MM.1S (cell line): ENCODE measurements around the gene POLRMT.

ENCODE experiments used
- DNase-seq: peaks from one replicate; pipeline ENCODE4 v3.0.0-alpha.2; 2015
- H2AFZ ChIP-seq: fragments of 300-600 bp; sonication (generic); 2 replicates; pipeline ENCODE4 v1.6.0; 2016; ENCODE audit warnings: antibody characterized with exemption, low read length
- H3F3A ChIP-seq: fragments of 300-600 bp; sonication (generic); 2 replicates; pipeline ENCODE4 v1.6.1; 2016; ENCODE audit warnings: mild to moderate bottlenecking, antibody characterized with exemption, low read length, moderate library complexity, mixed read lengths; ENCODE audit not compliant: insufficient read depth
- H3K27ac ChIP-seq: fragments of 300-600 bp; sonication (generic); 2 replicates; pipeline ENCODE4 v1.5.1; 2016; ENCODE audit warnings: mild to moderate bottlenecking, low read length
- H3K27me3 ChIP-seq: fragments of 300-600 bp; sonication (generic); replicated peaks from 2 replicates; pipeline ENCODE4 v1.6.0; 2016; ENCODE audit warnings: low read length; ENCODE audit not compliant: insufficient read depth
- H3K36me3 ChIP-seq: fragments of 300-600 bp; sonication (generic); replicated peaks from 2 replicates; pipeline ENCODE4 v1.6.1; 2016; ENCODE audit warnings: mild to moderate bottlenecking, low read length, mixed read lengths; ENCODE audit not compliant: insufficient read depth
- H3K4me1 ChIP-seq: fragments of 300-600 bp; sonication (generic); 2 replicates; pipeline ENCODE4 v1.6.1; 2016; ENCODE audit warnings: low read length, mixed read lengths
- H3K4me2 ChIP-seq: fragments of 300-600 bp; sonication (generic); 2 replicates; pipeline ENCODE4 v1.6.0; 2016; ENCODE audit warnings: low read depth, low read length
- H3K4me3 ChIP-seq: fragments of 300-600 bp; sonication (generic); 2 replicates; pipeline ENCODE4 v1.5.1; 2016; ENCODE audit warnings: low read length, mixed read lengths
- H3K79me2 ChIP-seq: fragments of 300-600 bp; sonication (generic); 2 replicates; pipeline ENCODE4 v1.6.1; 2016; ENCODE audit warnings: mixed run types, low read length, mixed read lengths
- H3K9ac ChIP-seq: fragments of 300-600 bp; sonication (generic); 2 replicates; pipeline ENCODE4 v1.6.1; 2016; ENCODE audit warnings: low read length, mixed read lengths
- H3K9me2 ChIP-seq: fragments of 300-600 bp; sonication (generic); replicated peaks from 2 replicates; pipeline ENCODE4 v1.6.1; 2016; ENCODE audit warnings: mild to moderate bottlenecking, low read length, mixed read lengths; ENCODE audit not compliant: insufficient read depth
- H3K9me3 ChIP-seq: fragments of 300-600 bp; sonication (generic); replicated peaks from 2 replicates; pipeline ENCODE4 v1.6.1; 2016; ENCODE audit warnings: mild to moderate bottlenecking, low read length, mixed read lengths; ENCODE audit not compliant: insufficient read depth
- H4K20me1 ChIP-seq: fragments of 300-600 bp; sonication (generic); 2 replicates; pipeline ENCODE4 v1.6.1; 2016; ENCODE audit warnings: mild to moderate bottlenecking, low read length, moderate library complexity, mixed read lengths; ENCODE audit not compliant: insufficient read depth
- CTCF ChIP-seq: fragments of 300-600 bp; sonication (generic); IDR thresholded peaks from 2 replicates; pipeline ENCODE4 v1.5.1; 2016; ENCODE audit warnings: antibody characterized with exemption, low read length, mixed read lengths
- EZH2 ChIP-seq: fragments of 300-600 bp; sonication (generic); optimal IDR thresholded peaks from 2 replicates; pipeline ENCODE3; 2017; ENCODE audit warnings: low read depth, mild to moderate bottlenecking, antibody characterized with exemption, low read length, mixed read lengths
- EZH2phosphoT487 ChIP-seq: fragments of 300-600 bp; sonication (generic); IDR thresholded peaks from 2 replicates; pipeline ENCODE4 v1.6.1; 2018; ENCODE audit warnings: antibody characterized with exemption, low read length

POLRMT gene

DNA sequence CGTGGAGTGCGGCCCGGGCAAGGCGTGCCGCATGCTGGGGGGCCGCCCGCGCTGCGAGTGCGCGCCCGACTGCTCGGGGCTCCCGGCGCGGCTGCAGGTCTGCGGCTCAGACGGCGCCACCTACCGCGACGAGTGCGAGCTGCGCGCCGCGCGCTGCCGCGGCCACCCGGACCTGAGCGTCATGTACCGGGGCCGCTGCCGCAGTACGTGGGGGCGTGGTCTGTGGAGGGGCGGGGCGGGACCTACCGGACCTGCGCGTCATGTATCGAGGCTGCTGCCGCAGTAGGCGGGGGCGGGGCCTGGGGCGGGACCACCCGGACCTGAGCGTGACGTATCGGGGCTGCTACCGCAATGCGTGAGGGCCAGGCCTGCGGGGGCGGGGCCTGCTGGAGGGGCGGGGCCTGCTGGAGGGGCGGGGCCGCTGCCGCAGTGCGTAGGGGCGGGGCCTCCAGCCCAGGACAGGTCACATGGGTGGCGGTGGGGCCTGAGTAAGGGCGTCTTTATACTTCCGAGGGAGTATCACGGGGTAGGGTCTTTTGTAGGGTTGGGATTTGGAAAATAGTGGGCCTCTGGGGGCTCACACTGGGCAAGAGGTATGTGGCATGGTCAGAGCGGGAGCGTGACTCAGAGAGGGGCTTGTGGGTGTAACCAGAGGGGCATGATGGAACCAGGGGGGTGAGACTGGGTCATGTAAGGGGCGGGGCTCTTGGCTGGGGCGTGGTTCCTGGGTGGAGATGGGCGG is 47.1 kb upstream of the POLRMT start:
- peak overlapping the region; percentile 40; the same call in 1 of the 2 replicates for H3K9ac ChIP-seq
- H3K9me3 ChIP-seq, result no peaks in the 10 kb centered on the region
- H3K4me3 ChIP-seq, result peak overlapping the region; percentile 48
- H3K4me2 ChIP-seq, result peak overlapping the region; percentile 56; the same call in 1 of the 2 replicates
- no peaks in the 10 kb centered on the region for H3K36me3 ChIP-seq
- H3K27ac ChIP-seq, result peak overlapping the region; percentile 33; the same call in 1 of the 2 replicates
- H3K4me1 ChIP-seq, result no peaks in the 10 kb centered on the region
- no peaks in the 10 kb centered on the region for H4K20me1 ChIP-seq
- no peaks in the 10 kb centered on the region for H3F3A ChIP-seq
- H2AFZ ChIP-seq, result peak overlapping the region; percentile 64
- no peak for TF ChIP-seq EZH2phosphoT487
- TF ChIP-seq CTCF, result 0 out of 2 replicates have a peak, but pooled peaks have one; percentile 10
- no peak for TF ChIP-seq EZH2
- H3K27me3 ChIP-seq, result peaks cover 42% of the 10 kb centered on the region
- DNase-seq, result peak; percentile 93
- H3K79me2 ChIP-seq, result no peaks in the 10 kb centered on the region
- no peaks in the 10 kb centered on the region for H3K9me2 ChIP-seq

DNA sequence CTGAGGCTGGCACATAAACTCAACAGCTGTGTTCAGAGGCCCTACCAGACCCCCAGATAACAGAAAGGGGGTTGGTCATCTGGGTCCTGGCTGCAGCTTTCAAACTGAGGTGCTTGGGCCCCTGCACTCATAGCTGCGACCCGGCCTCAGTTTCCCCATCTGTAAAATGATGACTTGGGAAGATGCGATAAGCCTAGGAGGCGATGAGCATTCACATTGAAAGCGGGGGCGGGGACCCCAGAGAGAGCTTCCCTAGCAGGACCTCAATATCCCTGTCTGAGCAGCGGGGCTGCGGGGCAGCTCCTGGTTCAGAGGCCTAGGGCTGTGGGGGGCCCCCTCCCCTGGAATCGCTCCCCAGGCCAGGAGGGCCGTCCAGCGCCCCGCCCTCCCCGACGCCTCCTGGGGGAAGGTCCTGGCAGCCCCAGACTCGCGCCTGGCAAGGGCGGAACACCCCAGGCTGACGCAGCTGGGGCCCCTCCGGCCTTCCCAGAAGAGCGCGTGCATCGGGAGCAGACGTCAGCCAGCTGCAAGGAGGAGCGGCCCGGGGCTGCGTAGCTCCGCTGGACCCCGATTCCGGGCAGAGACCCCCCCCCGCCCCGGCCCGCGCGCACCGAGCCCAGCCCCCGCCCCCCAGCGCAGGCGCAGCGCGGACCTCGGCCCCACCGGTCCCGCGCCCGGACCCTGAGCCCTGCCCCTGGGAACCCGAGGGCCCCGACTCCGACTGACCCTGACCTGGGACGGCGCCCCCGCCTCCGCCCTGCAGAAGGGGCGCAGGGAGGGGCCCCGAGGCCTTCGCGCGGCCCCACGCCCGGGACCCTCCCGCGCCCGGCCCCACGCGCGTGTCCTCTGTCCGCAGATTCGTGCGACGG is 46.3 kb upstream of the POLRMT start:
- H3K9ac ChIP-seq, result 0 out of 2 replicates have a peak overlapping the region, but pooled peaks have one; percentile 40
- H3K9me3 ChIP-seq, result no peaks in the 10 kb centered on the region
- no peaks in the 10 kb centered on the region for H3K79me2 ChIP-seq
- no peaks in the 10 kb centered on the region for H3K4me1 ChIP-seq
- peaks cover 44% of the 10 kb centered on the region for H3K27me3 ChIP-seq
- no peak overlapping the region for H2AFZ ChIP-seq
- H3F3A ChIP-seq, result no peaks in the 10 kb centered on the region
- H3K9me2 ChIP-seq, result no peaks in the 10 kb centered on the region
- no peaks in the 10 kb centered on the region for H4K20me1 ChIP-seq
- peak overlapping the region; percentile 27; the same call in 1 of the 2 replicates for H3K4me2 ChIP-seq
- no peak for TF ChIP-seq EZH2phosphoT487
- TF ChIP-seq CTCF, result no peak
- TF ChIP-seq EZH2, result no peak
- no peak for DNase-seq
- H3K27ac ChIP-seq, result no peak overlapping the region
- H3K36me3 ChIP-seq, result no peaks in the 10 kb centered on the region
- peak overlapping the region; percentile 48; the same call in 1 of the 2 replicates for H3K4me3 ChIP-seq

- Histone ChIP-seq H3K27me3 (peaks cover 49% of the 10 kb centered on the region), H3K9me3 (no peaks in the 10 kb centered on the region), H3K27ac (no peak overlapping the region), H3K4me1 (no peaks in the 10 kb centered on the region), H3K9me2 (no peaks in the 10 kb centered on the region), H3K4me3 (no peak overlapping the region), H3K36me3 (no peaks in the 10 kb centered on the region), H3K79me2 (no peaks in the 10 kb centered on the region), H4K20me1 (no peaks in the 10 kb centered on the region), H2AFZ (no peak overlapping the region), H3F3A (no peaks in the 10 kb centered on the region), H3K9ac (no peak overlapping the region), H3K4me2 (no peak overlapping the region)
- TF ChIP-seq EZH2phosphoT487, result no peak
- TF ChIP-seq EZH2, result no peak
- TF ChIP-seq CTCF, result no peak
- DNase-seq, result no peak
Observed at GRCh38 chr19:678791-679388, 45.6 kb upstream of the POLRMT start.
